Muscle of arm (tissue), 14 donors: ENCODE results near the gene RRP15. TPM values are rescaled to one million over a fixed set of nuclear protein-coding genes. Genes with fewer than 3 reads are reported as not detected.

Source experiments
- DNase-seq: peaks from one replicate; pipeline ENCODE4 v3.0.0-alpha.2; 2013
- long read RNA-seq, 11 donors: transcript quantifications; one replicate each; lab custom pipeline, GENCODE V29; 2026
- polyA plus RNA-seq, 12 donors: library from polyadenylated mRNA; unstranded; fragments of 120-200 nt; gene quantifications; one replicate each; pipeline ENCODE4 v1.2.1, GENCODE V29; 2013; ENCODE audit not compliant: insufficient read length in 12 of 12

RRP15 gene
- 10 to 100 TPM in 10 of 12 donors, 1 to 10 TPM in 1, not detected in 1; 9.4 to 22.1 (median 19.4) TPM for polyA plus RNA-seq
- long read RNA-seq, donor 1, transcript RRP15-202 (2 exons, 492 nt), result major isoform, 8 of 8 reads
- long read RNA-seq, donor 1, partial matches to known transcripts, result 0 of 8 reads
- long read RNA-seq, donor 1, other reads (novel, unspliced or antisense), result 0 of 8 reads
- long read RNA-seq, donor 2, full-length matches to known transcripts, result 22 of 30 reads
- long read RNA-seq, donor 2, partial matches to known transcripts, result 8 of 30 reads
- long read RNA-seq, donor 2, other reads (novel, unspliced or antisense), result 0 of 30 reads
- long read RNA-seq, donor 3, full-length matches to known transcripts, result 7 of 7 reads
- long read RNA-seq, donor 3, partial matches to known transcripts, result 0 of 7 reads
- long read RNA-seq, donor 3, other reads (novel, unspliced or antisense), result 0 of 7 reads
- long read RNA-seq, donor 4, full-length matches to known transcripts, result 6 of 13 reads
- long read RNA-seq, donor 4, partial matches to known transcripts, result 7 of 13 reads
- long read RNA-seq, donor 4, other reads (novel, unspliced or antisense), result 0 of 13 reads
- long read RNA-seq, donor 5, full-length matches to known transcripts, result 15 of 24 reads
- long read RNA-seq, donor 5, partial matches to known transcripts, result 9 of 24 reads
- long read RNA-seq, donor 5, other reads (novel, unspliced or antisense), result 0 of 24 reads
- long read RNA-seq, donor 6, full-length matches to known transcripts, result 15 of 22 reads
- long read RNA-seq, donor 6, partial matches to known transcripts, result 7 of 22 reads
- long read RNA-seq, donor 6, other reads (novel, unspliced or antisense), result 0 of 22 reads
- long read RNA-seq, donor 7, full-length matches to known transcripts, result 10 of 10 reads
- long read RNA-seq, donor 7, partial matches to known transcripts, result 0 of 10 reads
- long read RNA-seq, donor 7, other reads (novel, unspliced or antisense), result 0 of 10 reads
- long read RNA-seq, donor 8, full-length matches to known transcripts, result 17 of 17 reads
- long read RNA-seq, donor 8, partial matches to known transcripts, result 0 of 17 reads
- long read RNA-seq, donor 8, other reads (novel, unspliced or antisense), result 0 of 17 reads
- long read RNA-seq, donor 9, full-length matches to known transcripts, result 11 of 17 reads
- long read RNA-seq, donor 9, partial matches to known transcripts, result 6 of 17 reads
- long read RNA-seq, donor 9, other reads (novel, unspliced or antisense), result 0 of 17 reads
- long read RNA-seq, donor 10, full-length matches to known transcripts, result 14 of 21 reads
- long read RNA-seq, donor 10, partial matches to known transcripts, result 7 of 21 reads
- long read RNA-seq, donor 10, other reads (novel, unspliced or antisense), result 0 of 21 reads
- long read RNA-seq, donor 11, full-length matches to known transcripts, result 24 of 35 reads
- long read RNA-seq, donor 11, partial matches to known transcripts, result 11 of 35 reads
- long read RNA-seq, donor 11, other reads (novel, unspliced or antisense), result 0 of 35 reads

GRCh38 chr1:218284917-218285635 is at the start of gene RRP15:
Gene RRP15, plus strand, starts transcription at chr1:218285293. Its CDS starts 24 bp downstream, at chr1:218285317.
- DNase-seq, result peak; percentile 92

DNA sequence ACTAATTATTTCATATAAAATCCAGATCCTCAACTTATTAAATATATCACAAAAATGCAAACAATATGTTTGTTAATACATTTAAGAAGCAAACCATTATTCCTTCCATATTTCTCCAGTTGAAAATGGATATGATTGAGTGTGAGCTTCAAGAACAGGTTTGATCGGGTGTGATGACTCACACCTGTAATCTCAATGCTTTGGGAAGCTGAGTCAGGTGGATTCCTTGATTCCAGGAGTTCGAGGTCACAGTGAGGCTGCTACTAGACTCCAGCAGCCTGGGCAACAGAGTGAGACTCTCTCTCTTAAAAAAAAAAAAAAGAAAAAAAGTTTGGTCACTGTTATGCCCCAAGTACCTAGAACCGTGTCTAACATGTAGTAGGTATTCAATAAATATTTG is 42.9 kb upstream of the RRP15 start:
- no peak for DNase-seq

GRCh38 chr1:218247339-218247738 is 37.8 kb upstream of the RRP15 start:
- no peak for DNase-seq

DNA sequence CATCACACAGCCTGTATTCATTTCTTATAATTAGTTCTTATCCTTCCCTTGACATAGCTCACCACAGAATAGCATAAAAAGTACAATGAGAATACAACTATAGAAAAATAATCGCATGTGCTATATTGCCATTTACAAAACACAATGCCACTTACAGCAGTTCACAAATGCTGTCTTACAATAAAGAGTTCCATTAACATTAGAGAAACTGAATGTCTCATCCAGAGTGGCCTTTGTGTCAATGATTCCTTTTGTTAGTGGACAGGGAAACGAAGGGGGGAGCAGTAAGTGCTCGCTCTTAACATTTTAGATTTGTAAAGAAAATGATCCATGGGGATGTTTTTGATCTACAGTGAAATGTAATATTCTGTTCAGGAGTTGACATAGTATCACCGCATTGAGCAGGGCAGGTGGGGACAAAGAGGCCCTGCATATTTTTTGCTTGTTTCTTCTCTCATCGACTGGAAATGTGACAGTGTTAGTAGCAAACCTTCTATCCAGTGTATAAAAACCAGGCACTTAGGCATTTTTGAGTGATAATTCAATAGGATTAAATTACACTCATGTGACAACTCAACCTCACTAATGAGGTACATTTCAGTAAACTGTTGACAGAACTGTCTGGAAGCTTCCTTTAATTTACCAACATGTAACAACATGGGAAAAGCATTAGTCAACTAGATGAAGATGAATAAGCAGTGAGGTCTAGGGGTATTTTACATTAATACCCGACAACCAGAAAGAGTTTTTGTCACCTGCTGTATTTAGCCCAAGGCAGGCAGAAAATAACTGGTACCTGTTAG is 35.6 kb upstream of the RRP15 start:
- DNase-seq, result no peak

- no peak for DNase-seq
These were observed 34.6 kb upstream of the RRP15 start for GRCh38 chr1:218250492-218250891.

DNA sequence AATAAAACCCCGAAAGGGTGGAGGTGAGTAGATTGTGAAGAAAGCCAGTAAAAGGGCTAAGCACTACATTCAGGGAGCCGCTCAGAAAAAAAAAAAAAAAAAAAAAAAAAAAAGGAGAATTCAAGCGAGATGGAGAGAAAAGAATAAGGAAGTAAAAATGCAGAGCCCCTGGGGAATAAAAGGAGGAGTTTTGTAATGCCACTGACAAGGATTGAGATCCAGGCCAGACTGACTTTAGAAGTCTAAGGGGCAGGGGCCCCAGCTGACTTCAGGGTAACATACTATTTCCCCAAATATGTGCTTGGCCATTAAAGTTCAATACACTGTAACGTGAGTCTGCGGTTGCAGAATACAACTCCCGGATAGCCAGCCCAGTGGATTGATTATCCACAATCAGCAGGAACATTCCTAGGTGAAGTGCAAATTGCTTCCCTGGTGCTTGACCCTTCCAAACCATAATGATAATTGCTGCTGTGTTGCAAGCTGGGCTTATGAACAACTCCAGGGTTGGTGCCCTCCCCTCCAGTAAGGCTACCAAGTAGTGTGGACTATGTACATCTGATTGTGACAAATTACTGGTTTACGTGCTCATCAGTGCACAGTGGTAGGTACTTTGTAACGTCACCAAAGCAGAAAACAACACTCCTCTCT is 30.7 kb upstream of the RRP15 start:
- DNase-seq, result no peak

DNA sequence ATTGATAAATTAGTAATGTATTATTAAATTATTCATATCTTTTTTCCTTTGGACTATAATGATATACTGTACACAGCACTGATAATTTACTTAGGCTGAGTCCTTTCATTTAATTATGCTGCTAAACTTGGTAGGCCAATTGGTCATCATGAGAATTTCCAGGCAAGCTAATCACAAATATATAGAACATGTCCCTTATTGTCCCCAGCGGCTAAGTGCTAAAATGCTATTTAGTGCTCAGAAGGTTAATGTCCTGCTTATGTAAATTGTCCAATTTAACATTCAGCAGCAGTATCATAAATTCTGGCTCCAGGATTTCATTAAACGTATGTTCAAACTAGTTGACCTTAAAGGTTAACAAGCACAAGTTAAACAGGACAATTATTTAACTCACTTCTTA is 30.0 kb upstream of the RRP15 start:
- no peak for DNase-seq

DNA sequence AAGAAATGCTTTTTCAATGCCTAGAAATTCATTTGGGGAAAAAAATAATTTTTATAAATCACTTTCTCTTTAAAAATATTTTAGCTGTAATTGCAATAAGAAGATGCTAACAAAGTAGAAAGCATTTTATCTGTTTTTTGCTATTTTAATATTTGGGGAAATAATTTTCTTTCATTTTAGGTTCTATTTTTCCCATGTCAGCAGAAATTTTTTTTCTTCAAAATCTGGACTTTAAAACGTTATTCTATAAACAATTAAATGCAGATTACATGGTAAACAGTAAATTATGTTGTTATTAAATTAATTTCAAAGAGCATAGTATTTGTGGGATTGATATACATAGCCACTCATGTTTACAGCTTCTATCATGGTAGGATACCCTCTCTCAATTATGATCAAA is 27.7 kb upstream of the RRP15 start:
- DNase-seq, result no peak

- no peak for DNase-seq
These were observed 27.1 kb upstream of the RRP15 start for GRCh38 chr1:218257971-218258370.

DNA sequence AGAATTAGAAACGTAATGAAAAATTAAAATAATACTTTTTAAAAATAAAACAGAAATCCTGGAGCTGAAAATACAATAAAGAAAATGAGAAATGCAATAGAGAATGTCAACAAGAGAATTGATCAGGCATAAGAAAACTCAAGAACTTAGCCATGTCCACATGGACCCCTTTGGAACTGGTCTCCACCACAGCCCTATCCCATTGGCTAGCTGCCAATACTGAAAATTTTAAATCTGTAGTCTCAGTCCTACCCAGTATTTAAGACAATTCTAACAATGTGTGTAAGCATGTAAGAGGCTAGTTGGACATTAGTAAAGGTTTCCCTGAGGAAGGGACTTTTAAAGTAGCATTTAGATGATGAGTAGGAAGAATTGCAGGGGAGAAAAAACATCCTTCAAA is 25.8 kb upstream of the RRP15 start:
- no peak for DNase-seq

DNA sequence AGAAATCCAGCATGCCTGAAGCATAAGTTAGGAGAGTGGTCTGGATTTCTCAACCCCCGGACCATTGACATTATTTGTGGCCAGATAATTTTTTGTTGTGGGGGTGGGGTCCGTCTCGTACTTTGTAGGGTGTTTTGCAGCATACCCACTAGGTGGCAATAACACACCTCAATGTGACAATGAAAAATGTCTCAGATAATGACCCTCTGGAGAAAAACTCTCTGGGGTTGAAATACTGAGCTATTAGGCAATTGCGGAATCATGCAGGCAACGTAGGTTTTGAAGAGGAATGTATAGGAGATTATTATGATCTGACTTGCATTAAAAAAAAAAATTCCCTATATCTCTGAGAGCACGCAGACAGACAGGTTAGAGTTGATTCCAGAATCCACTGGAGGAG is 25.3 kb upstream of the RRP15 start:
- no peak for DNase-seq

DNA sequence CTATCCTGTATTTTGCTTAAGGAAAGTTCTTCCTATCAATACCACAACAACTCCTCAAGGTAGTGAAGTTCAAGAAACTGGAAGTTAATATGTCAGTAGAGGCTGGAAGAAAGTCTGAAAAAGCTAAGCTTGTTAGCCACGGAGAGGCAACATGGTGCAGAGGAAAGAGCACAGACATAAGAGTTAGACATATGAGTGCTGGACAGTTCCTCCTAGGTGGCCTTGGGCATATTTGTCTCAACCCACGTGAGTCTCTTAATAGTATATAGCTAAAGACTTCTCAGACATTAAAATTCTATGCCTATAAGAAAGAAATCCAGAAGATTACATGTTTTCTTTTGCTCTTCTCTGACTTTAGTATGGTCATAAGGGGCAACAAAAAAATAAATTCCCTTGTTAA is 22.8 kb upstream of the RRP15 start:
- no peak for DNase-seq

GRCh38 chr1:218266356-218266755 is 18.7 kb upstream of the RRP15 start:
- no peak for DNase-seq

DNA sequence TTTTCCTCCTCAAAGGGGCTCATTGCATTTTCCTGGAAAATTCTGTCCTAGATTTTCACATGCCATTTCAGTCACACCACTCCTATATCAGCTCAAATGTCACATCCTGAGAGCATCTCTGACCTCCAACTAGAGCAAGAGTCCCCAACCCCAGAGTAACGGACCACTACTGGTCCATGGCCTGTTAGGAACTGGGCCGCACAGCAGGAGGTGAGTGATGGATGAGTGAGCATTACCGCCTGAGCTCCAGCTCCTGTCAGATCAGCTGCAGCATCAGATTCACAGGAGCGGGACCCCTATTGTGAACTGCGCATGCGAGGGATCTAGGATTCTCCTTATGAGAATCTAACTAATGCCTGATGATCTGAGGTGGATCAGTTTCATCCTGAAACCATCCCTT is 12.7 kb upstream of the RRP15 start:
- DNase-seq, result no peak

GRCh38 chr1:218273762-218274479 is 11.2 kb upstream of the RRP15 start:
- DNase-seq, result no peak

- DNase-seq, result no peak
These were observed 10.6 kb upstream of the RRP15 start for GRCh38 chr1:218274511-218274910.

- no peak for DNase-seq
These were observed 9.3 kb upstream of the RRP15 start for GRCh38 chr1:218275823-218276222.

GRCh38 chr1:218281285-218281684 is 3.8 kb upstream of the RRP15 start:
- DNase-seq, result no peak
